GM19397 (cell line): ENCODE results near the gene FCF1.
"Not testable (repeated sequence)": the region's sequence is repeated elsewhere in the genome, so short reads cannot be mapped to it uniquely, and the experiment has no call there.

Source experiments
- ATAC-seq: cut with Tn5 transposase; IDR thresholded peaks from one replicate; pipeline ENCODE4 v1.9.1; 2021; ENCODE audit warnings: mild to moderate bottlenecking, moderate library complexity; ENCODE audit not compliant: unreplicated experiment

Gene FCF1

GRCh38 chr14:74697976-74698375 is 15.0 kb upstream of the FCF1 start:
- ATAC-seq: no peak

DNA sequence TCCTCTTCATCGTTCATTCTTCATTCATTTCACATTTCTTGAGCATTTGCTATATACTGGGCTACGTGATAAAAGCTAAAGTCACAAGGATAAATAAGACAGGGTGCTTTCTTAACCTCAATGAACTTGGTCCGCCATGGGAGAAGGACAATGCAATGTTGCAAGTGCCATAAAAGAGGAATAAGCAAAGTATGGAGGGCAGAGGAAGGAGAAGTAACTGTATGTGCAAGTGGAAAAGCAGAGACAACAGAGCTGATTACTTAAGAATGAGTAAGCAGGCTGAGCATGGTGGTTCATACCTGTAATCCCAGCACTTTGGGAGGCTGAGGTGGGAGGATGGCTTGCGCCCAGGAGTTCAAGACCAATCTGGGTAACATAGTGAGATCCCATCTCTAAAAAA is 14.5 kb upstream of the FCF1 start:
- ATAC-seq: no peak

DNA sequence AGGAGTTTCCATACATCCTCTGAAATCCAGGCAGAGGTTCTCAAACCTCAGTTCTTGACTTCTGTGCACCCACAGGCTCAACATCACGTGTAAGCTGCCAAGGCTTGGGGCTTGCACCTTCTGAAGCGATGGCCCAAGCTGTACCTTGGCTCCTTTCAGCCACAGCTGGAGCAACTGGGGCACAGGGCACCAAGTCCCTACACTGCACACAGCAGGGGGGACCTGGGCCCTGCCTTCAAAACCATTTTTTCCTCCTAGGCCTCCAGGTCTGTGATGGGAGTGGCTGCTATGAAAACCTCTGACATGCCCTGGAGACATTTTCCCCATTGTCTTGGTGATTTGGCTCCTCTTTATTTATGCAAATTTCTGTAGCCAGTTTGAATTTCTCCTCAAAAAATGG is 10.7 kb upstream of the FCF1 start:
- no peak for ATAC-seq

DNA sequence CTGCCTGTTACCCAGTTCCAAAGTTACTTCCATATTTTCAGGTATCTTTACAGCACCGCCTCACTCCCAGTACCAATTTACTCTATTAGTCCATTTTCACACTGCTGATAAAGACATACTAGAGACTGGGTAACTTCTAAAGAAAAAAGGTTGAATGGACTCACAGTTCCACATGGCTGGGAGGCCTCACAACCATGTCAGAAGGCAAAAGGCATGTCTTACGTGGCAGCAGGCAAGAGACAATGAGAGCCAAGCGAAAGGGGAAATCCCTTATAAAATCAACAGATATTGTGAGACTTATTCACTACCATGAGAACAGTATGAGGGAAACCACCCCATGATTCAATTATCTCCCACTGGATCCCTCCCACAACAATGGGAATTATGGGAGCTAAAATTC is 9.9 kb upstream of the FCF1 start:
- no peak for ATAC-seq

GRCh38 chr14:74704656-74705055 is 8.3 kb upstream of the FCF1 start:
- no peak for ATAC-seq

GRCh38 chr14:74705613-74706500 is 7.1 kb upstream of the FCF1 start:
- no peak for ATAC-seq

DNA sequence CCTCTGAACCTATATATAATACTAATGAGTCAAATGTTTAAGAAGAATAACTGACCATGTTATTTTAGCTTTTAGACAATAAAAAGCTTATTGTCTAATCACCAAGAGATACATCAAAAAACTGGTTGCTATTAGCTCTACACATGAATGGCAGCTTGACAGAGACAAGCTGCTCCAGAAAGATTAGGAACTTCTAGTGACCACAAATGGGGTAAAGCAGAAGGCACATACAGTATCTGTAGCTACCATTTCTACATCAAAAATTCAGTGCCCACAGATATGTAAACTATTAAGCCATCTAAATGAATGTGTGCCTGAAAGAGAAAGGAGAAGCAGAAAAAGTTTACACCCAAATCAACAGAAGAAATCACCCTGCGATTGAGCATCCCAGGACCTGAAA is 2.5 kb upstream of the FCF1 start:
- no peak for ATAC-seq

- no peak for ATAC-seq
Observed at GRCh38 chr14:74711651-74712050, 1.3 kb upstream of the FCF1 start.

GRCh38 chr14:74713395-74713735 is 421 bp downstream of the FCF1 start:
- no peak for ATAC-seq

- no peak for ATAC-seq
Observed at GRCh38 chr14:74720526-74720925, 7.6 kb downstream of the FCF1 start.

GRCh38 chr14:74723134-74723533 is 10.2 kb downstream of the FCF1 start:
- no peak for ATAC-seq

DNA sequence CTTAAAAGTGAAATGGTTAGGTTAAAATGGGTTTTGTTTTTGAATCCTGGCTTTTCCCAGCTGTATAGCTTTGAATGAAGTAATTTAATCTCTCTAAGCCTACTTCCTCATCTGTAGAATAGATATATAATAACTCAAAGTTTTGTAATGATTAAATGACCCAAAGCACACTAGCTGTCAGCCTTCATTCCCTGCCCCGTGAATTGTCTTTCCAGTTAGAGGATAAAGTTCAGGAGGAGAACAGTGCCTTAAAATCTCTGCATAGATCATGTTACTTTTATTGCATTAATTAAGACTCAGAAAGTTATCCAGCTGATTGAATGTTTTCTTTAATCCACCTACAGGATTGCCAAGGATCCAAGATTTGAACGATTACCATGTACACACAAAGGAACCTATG is 19.4 kb downstream of the FCF1 start:
- ATAC-seq: no peak

GRCh38 chr14:74733221-74733620 is 20.3 kb downstream of the FCF1 start:
- no peak for ATAC-seq

GRCh38 chr14:74735125-74735524 is 22.2 kb downstream of the FCF1 start:
- ATAC-seq: no peak

DNA sequence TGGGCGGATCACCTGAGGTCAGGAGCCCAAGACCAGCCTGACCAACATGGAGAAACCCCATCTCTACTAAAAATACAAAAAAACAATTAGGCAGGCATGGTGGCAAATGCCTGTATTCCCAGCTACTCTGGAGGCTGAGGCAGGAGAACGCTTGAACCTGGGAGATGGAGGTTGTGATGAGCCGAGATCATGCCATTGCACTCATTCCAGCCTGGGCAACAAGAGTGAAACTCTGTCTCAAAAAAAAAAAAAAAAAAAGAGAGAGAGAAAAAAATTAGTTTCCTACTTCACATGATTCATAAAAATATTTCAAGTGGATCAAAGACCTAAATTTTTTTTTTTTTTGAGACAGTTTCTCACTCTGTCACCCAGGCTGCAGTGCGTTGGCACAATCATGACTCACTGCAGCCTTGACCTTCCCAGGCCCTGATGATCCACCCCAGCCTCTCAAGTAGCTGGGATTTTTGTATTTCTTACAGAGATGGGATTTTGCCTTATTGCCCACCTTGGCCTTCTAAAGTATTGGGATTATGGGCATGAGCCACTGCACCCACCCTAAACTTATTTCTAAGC is 24.9 kb downstream of the FCF1 start:
- no peak for ATAC-seq

DNA sequence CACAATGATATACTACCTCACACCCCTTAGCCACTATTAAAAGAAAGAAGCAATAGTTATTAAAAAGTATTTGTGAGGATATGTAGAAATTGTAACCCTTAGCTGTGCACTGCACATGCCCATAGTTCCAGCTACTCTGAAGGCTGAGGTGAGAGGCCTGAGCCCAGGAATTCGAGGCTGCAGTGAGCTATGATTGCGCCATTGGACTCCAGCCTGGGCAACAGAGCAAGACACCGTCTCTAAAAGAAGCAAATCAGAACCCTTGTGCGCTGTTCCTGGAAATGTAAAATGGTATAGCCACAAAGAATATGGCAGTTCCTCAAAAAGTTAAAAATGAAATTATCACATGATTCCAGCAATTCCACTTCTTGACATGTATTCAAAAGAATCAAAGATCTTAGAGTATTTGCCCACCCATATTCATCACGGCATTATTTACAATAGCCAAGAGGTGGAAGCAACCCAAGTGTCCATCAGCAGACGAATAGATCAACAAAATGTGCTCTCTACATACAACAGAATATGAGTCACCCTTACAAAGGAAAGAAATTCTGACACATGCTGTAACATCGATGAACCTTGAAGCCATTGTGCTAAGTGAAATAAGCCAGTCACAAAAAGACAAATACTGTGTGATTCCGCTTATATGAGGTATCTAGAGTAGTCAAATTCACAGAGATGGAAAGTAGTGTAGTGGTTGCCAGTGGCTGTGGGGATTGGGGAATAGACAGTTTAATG is 26.5 kb downstream of the FCF1 start:
- ATAC-seq: no peak

DNA sequence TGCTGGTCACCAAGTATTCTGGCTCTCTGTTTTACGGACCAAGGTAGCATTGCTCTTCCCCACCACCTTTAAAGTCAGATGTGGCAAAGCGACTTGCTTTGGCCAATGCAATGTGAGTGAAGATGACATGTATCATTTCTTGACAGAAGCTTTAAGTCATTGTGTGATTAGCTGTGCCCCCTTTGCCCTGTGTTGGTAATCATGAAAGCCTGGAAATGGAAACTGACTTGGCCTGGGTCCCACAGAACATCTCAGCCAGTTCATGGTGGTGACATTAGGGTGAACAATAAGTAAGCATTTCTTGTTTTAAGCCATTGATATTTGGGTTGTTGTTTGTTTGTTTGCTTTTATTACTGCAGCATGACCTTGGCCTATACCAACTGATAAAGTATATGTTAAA is 34.3 kb downstream of the FCF1 start:
- ATAC-seq: no peak

- ATAC-seq: no peak
Observed at GRCh38 chr14:74754157-74754556, 41.2 kb downstream of the FCF1 start.

DNA sequence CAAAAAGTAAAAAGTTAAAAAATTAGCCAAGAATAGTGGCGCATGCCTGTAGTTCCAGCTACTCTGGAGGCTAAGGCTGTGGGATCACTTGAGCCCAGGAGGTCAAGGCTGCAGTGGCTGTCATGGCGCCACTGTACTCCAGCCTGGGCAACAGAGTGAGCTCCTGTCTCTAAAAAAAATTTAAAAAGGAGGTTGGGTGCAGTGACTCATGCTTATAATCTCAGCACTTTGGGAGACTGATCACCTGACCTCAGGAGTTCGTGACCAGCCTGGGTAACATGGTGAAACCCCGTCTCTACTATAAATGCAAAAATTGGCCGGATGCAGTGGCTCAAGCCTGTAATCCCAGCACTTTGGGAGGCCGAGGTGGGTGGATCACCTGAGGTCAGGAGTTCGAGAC is 42.0 kb downstream of the FCF1 start:
- ATAC-seq: no peak

- no peak for ATAC-seq
Observed at GRCh38 chr14:74756326-74756725, 43.4 kb downstream of the FCF1 start.

DNA sequence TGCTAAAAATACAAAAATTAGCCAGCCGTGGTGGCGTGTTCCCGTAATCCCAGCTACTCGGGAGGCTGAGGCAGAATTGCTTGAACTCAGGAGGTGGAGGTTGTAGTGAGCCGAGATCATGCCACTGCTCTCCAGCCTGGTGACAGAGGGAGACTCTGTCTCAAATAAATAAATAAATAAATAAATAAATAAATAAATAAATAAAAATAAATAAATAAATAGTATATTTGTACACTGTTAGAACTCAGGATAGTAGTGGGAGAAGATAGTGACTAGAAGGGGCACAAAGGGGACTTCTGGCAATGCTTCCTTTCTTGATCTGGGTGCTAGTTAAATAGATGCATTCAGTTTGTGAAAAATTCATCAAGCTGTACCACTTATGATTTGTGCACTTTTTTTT is 45.6 kb downstream of the FCF1 start:
- not testable (repeated sequence) for ATAC-seq
